KBM-7 (cell line): ENCODE results near the gene CD40.

Source experiments
- DNase-seq: peaks from one replicate; pipeline ENCODE4 v3.0.0-alpha.2; 2015
- in situ Hi-C: fragments of 300-500 bp; cut with MboI; formaldehyde crosslinking; loops from 2 replicates; pipeline ENCODE4 v1.14.3; 2020; ENCODE audit warnings: low sequenced_read_pairs, low pct_unique_long_range_greater_than_20kb, mixed read lengths

CD40 gene

DNA sequence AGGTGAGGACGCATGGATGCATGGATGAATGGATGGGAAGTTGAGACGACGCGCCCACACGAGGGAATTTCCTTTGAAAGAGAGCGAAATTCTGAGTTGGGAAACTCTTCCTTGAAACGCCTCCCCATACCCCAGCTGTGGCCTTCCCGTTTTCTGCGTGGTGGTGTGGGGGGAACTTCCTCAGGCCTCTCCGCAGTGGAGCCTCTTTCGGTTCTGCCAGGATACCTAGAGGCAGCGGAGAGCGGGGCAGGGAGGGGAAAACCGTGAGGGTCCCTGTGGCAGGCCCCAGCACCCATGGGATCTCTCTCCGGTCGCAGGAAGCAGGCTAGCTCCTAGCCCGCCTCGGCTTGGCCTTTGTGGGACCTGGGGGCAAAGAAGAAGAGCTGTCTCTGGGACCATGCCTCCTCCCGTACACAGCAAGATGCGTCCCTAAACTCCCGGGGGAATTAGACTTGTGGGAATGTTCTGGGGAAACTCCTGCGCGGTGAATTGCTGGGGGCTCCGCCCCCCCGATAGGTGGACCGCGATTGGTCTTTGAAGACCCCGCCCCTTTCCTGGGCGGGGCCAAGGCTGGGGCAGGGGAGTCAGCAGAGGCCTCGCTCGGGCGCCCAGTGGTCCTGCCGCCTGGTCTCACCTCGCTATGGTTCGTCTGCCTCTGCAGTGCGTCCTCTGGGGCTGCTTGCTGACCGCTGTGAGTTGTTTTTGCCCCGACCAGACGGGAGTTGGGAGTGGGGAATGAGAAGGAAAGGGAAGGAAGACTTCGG, at the start of gene CD40:
Gene CD40 (plus strand): TSS at position 611 of the 764 bp plus-strand sequence. CDS start 30 bp downstream, at position 641.
- in situ Hi-C loops: no loop called here

DNA sequence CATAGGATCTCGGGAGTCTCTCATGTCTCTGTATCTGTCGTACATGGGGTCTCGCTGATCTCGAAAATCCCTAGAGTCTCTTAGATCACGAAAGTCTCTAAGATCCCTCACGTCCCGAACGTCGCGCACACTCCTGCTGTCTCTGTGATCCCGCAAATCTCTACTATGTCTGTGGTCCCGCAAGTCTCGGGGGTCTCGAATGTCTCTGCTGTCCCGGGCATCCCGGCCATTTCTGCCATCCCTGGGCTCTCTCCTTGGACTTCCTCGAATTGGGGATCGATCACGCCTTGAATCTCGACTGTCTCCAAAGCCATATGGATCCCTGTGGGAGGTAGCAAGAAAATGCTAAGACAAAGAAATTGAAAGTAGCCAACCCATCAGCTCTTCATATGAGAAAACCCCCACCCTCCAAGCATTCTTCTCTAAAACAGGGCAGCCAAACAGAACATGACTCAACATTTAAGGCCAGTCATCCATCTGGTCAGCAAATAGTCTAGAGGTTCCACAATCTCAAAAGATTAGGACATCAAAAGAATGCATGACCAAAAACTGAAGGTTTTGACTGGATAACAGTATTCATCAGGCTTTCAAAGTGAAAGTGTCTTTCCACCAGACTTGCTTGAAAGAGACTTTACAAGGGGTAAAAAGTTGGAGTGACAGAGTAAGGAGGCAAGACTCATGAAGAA, 47.8 kb upstream of the CD40 start:
- DNase-seq: no peak
- in situ Hi-C loops: no loop called here

More for the DNA sequence above, at the start of gene CD40:
- peak; percentile 84 for DNase-seq

- in situ Hi-C loops: no loop called here
Measured at GRCh38 chr20:46071573-46071972, 46.5 kb upstream of the CD40 start.

GRCh38 chr20:46073024-46073423, 45.1 kb upstream of the CD40 start:
- in situ Hi-C loops: no loop called here
- no peak for DNase-seq

More at GRCh38 chr20:46071573-46071972, 46.5 kb upstream of the CD40 start:
- no peak for DNase-seq

DNA sequence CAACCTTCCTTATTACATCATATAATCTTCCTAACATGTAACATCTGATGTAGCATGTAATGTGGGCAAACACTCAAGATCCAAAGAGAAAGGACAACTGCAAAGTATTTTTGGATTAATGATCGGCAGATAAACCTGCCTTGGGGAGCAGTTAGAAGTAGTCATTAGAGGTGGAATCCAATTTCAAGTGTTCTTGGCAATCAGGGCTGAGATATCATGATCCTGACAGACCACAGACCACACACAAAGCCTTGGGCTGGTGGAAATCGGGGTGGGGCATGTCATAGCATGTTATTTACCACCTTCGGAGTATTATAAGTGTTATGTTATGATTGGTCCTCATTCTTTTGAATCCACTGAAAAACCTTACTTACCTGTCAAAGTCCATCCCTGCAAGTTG, 44.7 kb upstream of the CD40 start:
- in situ Hi-C loops: no loop called here
- DNase-seq: no peak

DNA sequence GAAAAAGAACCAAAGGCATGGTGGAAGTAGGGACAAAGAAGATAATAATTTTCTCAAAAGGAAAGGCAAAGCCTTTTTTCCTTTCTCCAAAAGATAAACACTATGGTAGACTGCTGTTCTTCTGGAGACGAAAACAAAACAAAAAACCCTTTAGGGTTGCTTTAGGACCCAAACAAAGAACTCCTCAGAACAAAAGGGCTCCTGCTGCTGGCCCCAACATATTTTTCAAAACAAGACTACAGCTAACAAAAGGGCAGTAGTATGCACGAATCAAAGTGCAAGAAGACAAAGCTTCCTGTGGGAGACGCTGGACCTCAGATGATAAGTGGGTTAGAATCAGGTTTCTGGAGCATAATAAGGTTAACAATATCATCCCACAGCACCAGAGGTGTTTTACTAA, 44.1 kb upstream of the CD40 start:
- no peak for DNase-seq
- in situ Hi-C loops: no loop called here

- no peak for DNase-seq
- in situ Hi-C loops: no loop called here
Measured at GRCh38 chr20:46076806-46077205, 41.3 kb upstream of the CD40 start.

- DNase-seq: no peak
- in situ Hi-C loops: no loop called here
Measured at GRCh38 chr20:46077642-46078305, 40.3 kb upstream of the CD40 start.

- DNase-seq: no peak
- in situ Hi-C loops: no loop called here
Measured at GRCh38 chr20:46078954-46079353, 39.2 kb upstream of the CD40 start.

GRCh38 chr20:46081074-46081473, 37.0 kb upstream of the CD40 start:
- in situ Hi-C loops: no loop called here
- DNase-seq: no peak

GRCh38 chr20:46083101-46083500, 35.0 kb upstream of the CD40 start:
- no peak for DNase-seq
- in situ Hi-C loops: no loop called here

- in situ Hi-C loops: no loop called here
Measured at GRCh38 chr20:46083531-46084061, 34.5 kb upstream of the CD40 start.

GRCh38 chr20:46084805-46085178, 33.3 kb upstream of the CD40 start:
- in situ Hi-C loops: no loop called here
- DNase-seq: no peak

More at GRCh38 chr20:46083531-46084061, 34.5 kb upstream of the CD40 start:
- DNase-seq: no peak

- in situ Hi-C loops: no loop called here
- DNase-seq: no peak
Measured at GRCh38 chr20:46085179-46085851, 32.8 kb upstream of the CD40 start.

DNA sequence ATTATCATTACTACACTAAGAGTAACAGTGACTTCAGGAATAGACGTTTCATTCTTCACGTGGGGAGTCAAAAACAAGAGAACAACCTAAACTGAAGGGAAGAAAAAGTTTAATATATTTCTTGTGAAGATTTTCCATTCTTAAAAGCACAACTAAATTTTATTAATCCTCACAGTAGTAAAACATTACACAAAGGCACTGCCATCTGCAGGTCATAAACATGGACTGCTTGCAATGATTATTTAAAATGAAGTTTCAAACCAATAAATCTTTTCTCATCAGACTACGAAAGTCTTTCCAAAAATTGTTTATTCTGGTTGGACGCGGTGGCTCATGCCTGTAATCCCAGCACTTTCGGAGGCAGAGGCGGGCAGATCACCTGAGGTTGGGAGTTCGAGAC, 31.0 kb upstream of the CD40 start:
- in situ Hi-C loops: no loop called here
- peak; percentile 20 for DNase-seq

DNA sequence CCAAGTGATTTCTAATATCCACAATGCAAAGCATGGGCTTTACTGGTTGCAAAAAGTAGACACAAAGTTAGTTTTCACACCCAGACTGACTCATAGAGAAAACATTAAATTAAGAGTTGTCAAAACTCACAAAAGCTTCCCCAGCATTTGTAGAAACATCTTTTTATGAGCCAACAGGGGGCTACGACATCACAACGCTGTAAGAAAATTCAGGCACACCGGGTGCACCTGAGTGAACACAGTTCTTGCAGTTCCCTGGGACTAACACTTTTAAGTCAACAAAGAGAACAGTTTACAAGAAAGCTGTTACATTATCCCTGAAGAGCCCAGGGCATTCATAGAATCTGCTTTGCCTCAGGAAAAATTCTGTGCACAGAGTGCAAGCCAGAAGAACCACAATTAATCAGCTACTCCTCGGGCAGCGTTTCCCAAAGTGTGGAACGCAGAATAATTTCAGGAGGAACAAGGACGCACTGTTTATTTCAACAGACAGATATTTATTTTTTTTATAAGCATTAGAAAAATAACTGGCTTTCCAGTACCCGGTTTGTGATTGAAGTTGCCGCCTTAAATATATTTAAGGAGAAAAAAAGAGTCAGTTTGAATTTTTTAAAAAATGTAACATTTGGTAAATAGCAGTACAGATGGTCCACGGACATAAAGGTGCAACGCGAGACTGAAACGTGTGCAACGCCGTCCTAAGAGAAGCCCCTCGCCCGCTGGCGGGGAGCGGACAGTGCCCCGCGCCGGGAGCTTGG, 29.5 kb upstream of the CD40 start:
- DNase-seq: no peak
- in situ Hi-C loops: no loop called here

DNA sequence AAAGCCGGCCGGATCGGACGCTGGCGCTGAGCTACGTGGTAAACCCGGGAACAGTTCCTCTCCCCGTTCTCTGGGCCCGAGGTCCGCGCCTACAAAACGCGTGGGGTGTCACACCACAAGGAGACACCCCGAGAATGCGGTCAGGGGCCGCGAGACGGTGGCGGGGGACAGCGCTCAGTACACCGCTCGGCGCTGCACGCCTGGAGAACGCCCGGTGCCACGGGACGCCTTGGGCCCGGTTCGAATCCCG, 29.0 kb upstream of the CD40 start:
- in situ Hi-C loops: no loop called here
- no peak for DNase-seq

DNA sequence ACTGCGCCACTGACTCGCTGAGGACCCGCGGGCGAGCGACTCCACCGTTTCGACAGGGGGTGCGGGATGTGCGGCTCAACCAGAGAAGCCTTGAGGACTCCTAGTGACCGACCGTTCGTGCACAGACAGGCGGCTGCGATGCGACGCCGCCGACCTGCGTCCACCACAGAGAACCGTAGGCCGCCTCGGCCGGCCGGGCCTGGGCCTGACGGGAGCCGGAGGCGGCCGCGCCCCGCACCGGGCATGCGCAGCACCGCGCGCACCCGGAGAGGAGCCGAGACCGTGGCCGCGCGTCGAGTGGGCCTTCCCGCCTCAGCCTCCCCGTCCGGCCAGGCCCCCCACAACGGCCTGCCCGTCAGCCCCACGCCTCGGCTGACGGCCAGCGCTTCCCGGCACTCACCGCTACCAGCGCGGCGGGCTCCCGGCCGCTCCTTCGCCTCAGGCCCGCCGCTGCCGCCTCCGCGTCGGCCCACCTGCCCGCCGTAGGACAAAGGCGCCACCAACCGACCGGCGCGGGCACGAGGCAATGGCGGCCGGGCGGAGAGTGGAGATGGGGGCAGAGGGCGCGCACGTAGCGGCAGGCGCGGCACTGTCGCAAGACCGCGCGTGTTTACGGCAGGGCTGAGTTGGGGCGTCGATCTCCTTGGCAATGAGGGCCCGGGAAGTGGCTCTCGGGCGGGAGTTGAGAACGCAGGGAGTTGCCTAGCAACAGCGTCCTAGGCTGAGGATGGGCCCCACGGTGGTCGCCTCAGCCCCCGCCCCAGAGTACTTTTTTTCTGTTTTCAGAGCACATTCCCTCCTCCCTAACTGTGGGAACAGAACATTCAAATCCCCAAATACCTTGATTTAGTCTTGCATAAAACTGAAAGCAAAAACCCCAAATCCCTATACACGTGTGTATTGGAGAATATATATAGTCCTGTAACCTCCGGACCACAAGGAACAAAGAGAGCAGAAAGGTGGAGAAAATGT, 28.4 kb upstream of the CD40 start, which contains the start of gene NCOA5:
Gene NCOA5 (minus strand): TSS at position 546 of the 972 bp plus-strand sequence. CDS start 10,538 bp downstream, outside the sequence.
- in situ Hi-C loops: no loop called here
- DNase-seq: peak; percentile 97
